ENCODE measurements around the gene CWF19L1. TPM values are rescaled to one million over a fixed set of nuclear protein-coding genes. Genes with fewer than 3 reads are reported as not detected.
"Not testable (repeated sequence)": the region's sequence is repeated elsewhere in the genome, so short reads cannot be mapped to it uniquely, and the experiment has no call there.

The CWF19L1 gene
- polyA plus RNA-seq, 1 donor from 2014 or later, result 36.9 TPM

DNA sequence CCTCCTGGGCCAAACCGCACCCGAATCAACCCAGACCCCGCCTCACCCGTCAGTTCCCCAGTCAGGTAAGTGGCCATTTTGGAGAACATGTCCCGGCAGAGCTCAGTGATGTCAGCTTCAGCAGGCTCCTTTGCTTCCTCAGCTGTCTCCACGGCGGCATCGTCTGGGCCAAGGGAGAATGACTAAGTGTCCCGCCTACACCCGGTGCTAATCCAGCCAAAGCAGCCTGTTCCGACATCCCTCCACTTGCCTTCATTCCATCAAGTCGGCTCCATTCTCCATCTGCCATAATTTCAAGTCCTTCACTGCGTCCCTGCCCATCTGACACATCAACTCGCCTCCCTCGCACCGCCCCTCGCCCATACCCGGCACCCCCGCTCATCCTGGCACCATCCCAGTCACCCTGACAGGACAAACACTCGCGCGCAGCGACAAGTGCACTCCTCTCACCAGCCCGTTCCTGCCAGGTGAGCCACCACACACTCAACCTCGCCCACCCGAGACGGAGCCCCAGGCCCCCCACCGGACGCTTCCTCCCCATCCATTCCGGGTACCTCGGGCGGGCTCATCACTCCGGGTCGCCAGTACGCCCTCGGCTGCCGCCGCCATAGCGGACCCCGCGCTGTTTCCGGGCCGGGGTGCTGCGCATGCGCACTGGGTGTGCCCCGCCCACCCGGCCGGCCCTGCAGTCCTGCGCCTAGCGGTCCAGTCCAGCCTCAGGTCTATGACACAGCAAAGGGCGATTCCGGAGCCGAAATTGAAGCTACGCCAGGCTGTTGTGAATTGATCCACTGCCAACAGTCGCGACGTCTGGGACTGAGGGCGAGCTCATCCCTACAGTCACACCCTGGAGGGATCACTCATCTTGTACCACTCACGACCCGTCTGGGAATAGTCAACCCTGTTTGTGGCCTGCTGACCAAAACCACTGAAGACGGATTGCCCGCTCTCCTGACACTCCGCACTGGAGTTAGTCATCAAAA lies 18.9 kb upstream of the CWF19L1 start, which contains the start of gene BLOC1S2:
Gene BLOC1S2, minus strand, starts transcription at position 630 of the 983 bp plus-strand sequence. Its CDS starts 21 bp downstream, at position 609.
- Histone ChIP-seq H3K4me2 (ENCODE audit: low read length) (peak within 1 kb of the TSS; percentile 71), H3K27ac (ENCODE audit: low read length) (peak within 1 kb of the TSS; percentile 99), H2AFZ (ENCODE audit: low read depth, low read length) (peak within 1 kb of the TSS; percentile 99), H3F3A (ENCODE audit: insufficient read depth, low read length, poor library complexity, severe bottlenecking) (no peaks in the 10 kb centered on the region), H3K4me3 (ENCODE audit: low read length) (peak within 1 kb of the TSS; percentile 91), H4K20me1 (ENCODE audit: insufficient read depth) (no peaks in the 10 kb centered on the region), H3K9me3 (ENCODE audit: low read length) (no peaks in the 10 kb centered on the region), H3K9me2 (ENCODE audit: insufficient read depth, low read length) (no peaks in the 10 kb centered on the region), H3K9ac (ENCODE audit: low read length) (peak within 1 kb of the TSS; percentile 98), H3K27me3 (ENCODE audit: insufficient read depth, low read depth, low read length) (no peaks in the 10 kb centered on the region), H3K36me3 (ENCODE audit: insufficient read depth, low read length) (no peaks in the 10 kb centered on the region), H3K79me2 (replicated peaks; ENCODE audit: insufficient read depth, low read length) (peaks cover 41% of the 10 kb centered on the region)
- TF ChIP-seq, protein P1, sequence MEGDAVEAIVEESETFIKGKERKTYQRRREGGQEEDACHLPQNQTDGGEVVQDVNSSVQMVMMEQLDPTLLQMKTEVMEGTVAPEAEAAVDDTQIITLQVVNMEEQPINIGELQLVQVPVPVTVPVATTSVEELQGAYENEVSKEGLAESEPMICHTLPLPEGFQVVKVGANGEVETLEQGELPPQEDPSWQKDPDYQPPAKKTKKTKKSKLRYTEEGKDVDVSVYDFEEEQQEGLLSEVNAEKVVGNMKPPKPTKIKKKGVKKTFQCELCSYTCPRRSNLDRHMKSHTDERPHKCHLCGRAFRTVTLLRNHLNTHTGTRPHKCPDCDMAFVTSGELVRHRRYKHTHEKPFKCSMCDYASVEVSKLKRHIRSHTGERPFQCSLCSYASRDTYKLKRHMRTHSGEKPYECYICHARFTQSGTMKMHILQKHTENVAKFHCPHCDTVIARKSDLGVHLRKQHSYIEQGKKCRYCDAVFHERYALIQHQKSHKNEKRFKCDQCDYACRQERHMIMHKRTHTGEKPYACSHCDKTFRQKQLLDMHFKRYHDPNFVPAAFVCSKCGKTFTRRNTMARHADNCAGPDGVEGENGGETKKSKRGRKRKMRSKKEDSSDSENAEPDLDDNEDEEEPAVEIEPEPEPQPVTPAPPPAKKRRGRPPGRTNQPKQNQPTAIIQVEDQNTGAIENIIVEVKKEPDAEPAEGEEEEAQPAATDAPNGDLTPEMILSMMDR (IDR thresholded peaks at IDR 0.05; ENCODE audit: poor library complexity, severe bottlenecking), result no peak
- no peak for TF ChIP-seq RAD21 (conservative IDR thresholded peaks at IDR 0.05)
- peak; percentile 94 for TF ChIP-seq TAF1 (IDR thresholded peaks at IDR 0.05; ENCODE audit: low read depth)
- TF ChIP-seq POLR2AphosphoS5 (IDR thresholded peaks at IDR 0.05), result peak; percentile 95
- peak; percentile 72 for TF ChIP-seq MXI1 (conservative IDR thresholded peaks at IDR 0.05; ENCODE audit: poor library complexity, severe bottlenecking)
- TF ChIP-seq EP300 (conservative IDR thresholded peaks at IDR 0.05; ENCODE audit: poor library complexity, severe bottlenecking), result peak; percentile 63
- TF ChIP-seq, protein P2, sequence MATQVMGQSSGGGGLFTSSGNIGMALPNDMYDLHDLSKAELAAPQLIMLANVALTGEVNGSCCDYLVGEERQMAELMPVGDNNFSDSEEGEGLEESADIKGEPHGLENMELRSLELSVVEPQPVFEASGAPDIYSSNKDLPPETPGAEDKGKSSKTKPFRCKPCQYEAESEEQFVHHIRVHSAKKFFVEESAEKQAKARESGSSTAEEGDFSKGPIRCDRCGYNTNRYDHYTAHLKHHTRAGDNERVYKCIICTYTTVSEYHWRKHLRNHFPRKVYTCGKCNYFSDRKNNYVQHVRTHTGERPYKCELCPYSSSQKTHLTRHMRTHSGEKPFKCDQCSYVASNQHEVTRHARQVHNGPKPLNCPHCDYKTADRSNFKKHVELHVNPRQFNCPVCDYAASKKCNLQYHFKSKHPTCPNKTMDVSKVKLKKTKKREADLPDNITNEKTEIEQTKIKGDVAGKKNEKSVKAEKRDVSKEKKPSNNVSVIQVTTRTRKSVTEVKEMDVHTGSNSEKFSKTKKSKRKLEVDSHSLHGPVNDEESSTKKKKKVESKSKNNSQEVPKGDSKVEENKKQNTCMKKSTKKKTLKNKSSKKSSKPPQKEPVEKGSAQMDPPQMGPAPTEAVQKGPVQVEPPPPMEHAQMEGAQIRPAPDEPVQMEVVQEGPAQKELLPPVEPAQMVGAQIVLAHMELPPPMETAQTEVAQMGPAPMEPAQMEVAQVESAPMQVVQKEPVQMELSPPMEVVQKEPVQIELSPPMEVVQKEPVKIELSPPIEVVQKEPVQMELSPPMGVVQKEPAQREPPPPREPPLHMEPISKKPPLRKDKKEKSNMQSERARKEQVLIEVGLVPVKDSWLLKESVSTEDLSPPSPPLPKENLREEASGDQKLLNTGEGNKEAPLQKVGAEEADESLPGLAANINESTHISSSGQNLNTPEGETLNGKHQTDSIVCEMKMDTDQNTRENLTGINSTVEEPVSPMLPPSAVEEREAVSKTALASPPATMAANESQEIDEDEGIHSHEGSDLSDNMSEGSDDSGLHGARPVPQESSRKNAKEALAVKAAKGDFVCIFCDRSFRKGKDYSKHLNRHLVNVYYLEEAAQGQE (IDR thresholded peaks at IDR 0.05; ENCODE audit: borderline replicate concordance), result peak; percentile 93

DNA sequence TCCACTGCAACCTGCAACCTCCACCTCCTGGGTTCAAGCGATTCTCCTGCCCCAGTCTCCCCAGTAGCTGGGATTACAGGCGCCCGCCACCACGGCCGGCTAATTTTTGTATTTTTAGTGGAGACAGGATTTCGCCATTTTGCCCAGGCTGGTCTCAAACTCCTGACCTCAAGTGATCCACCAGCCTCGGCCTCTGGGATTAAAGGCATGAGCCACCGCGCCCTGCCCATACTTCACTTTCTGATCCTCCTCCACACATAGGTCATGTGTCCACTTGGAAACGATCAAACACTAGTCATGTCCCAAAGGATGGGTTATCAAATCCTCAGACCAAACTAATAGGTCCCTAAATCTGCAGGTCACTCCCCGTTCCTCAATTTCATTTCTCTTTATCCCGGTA lies 17.9 kb upstream of the CWF19L1 start:
- not testable (repeated sequence) for H4K20me1 ChIP-seq (ENCODE audit: insufficient read depth); H3K27me3 ChIP-seq (ENCODE audit: insufficient read depth, low read depth, low read length); H3K9me3 ChIP-seq (ENCODE audit: low read length); H3K9me2 ChIP-seq (ENCODE audit: insufficient read depth, low read length); H2AFZ ChIP-seq (ENCODE audit: low read depth, low read length); H3K36me3 ChIP-seq (ENCODE audit: insufficient read depth, low read length); H3F3A ChIP-seq (ENCODE audit: insufficient read depth, low read length, poor library complexity, severe bottlenecking)
- peak overlapping the region; percentile 71 for H3K4me2 ChIP-seq (ENCODE audit: low read length)
- H3K4me3 ChIP-seq (ENCODE audit: low read length), result peak overlapping the region; percentile 91
- peaks cover 49% of the 10 kb centered on the region for H3K79me2 ChIP-seq (replicated peaks; ENCODE audit: insufficient read depth, low read length)
- peak overlapping the region; percentile 98 for H3K9ac ChIP-seq (ENCODE audit: low read length)
- peak overlapping the region; percentile 99 for H3K27ac ChIP-seq (ENCODE audit: low read length)

DNA sequence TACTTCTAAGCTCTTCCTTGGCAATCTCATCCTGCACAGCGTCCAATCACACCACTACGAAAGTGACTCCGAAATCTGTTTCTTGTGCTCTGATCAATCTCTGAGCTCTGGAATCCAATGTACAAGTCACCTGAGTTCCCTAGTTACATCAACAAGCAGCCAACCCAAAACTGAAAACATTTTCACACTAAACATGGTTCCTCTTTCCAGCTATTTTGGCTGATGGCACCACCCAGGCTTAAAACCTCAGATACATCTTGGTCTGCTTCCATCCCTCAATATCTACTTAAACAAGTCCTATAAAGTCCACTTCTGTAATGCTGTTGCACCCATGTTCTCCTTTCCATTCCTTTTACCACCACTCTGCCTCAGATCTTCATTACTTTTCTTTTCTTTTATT lies 15.5 kb upstream of the CWF19L1 start:
- no peaks in the 10 kb centered on the region for H4K20me1 ChIP-seq (ENCODE audit: insufficient read depth)
- peaks cover 50% of the 10 kb centered on the region for H3K79me2 ChIP-seq (replicated peaks; ENCODE audit: insufficient read depth, low read length)
- H3K9ac ChIP-seq (ENCODE audit: low read length), result no peak overlapping the region
- H3K36me3 ChIP-seq (ENCODE audit: insufficient read depth, low read length), result no peaks in the 10 kb centered on the region
- no peaks in the 10 kb centered on the region for H3K9me3 ChIP-seq (ENCODE audit: low read length)
- H3K27me3 ChIP-seq (ENCODE audit: insufficient read depth, low read depth, low read length), result no peaks in the 10 kb centered on the region
- H3K9me2 ChIP-seq (ENCODE audit: insufficient read depth, low read length), result no peaks in the 10 kb centered on the region
- H3K4me2 ChIP-seq (ENCODE audit: low read length), result no peak overlapping the region
- TF ChIP-seq EP300 (conservative IDR thresholded peaks at IDR 0.05; ENCODE audit: poor library complexity, severe bottlenecking) (no peak), EZH2 (IDR thresholded peaks at IDR 0.05; ENCODE audit: borderline replicate concordance, insufficient read depth, low read length, poor library complexity, severe bottlenecking) (no peak), MXI1 (conservative IDR thresholded peaks at IDR 0.05; ENCODE audit: poor library complexity, severe bottlenecking) (no peak)
- TF ChIP-seq, protein P2 (IDR thresholded peaks at IDR 0.05; ENCODE audit: borderline replicate concordance), result no peak
- no peak overlapping the region for H3K27ac ChIP-seq (ENCODE audit: low read length)
- no peak overlapping the region for H2AFZ ChIP-seq (ENCODE audit: low read depth, low read length)
- no peaks in the 10 kb centered on the region for H3F3A ChIP-seq (ENCODE audit: insufficient read depth, low read length, poor library complexity, severe bottlenecking)
- H3K4me3 ChIP-seq (ENCODE audit: low read length), result peak overlapping the region; percentile 6
